Thyroid gland (tissue), 4 donors: ENCODE measurements around the gene KRT81. TPM values are rescaled to one million over a fixed set of nuclear protein-coding genes. Genes with fewer than 3 reads are reported as not detected.

Experiments
- DNase-seq, 2 donors: peaks; one replicate each; pipeline ENCODE4 v3.0.0-alpha.2; 2019
- H3K27ac ChIP-seq, 3 donors: fragments of 200-600 bp; sonication (generic); 1 replicate in 2 of 3; 2 replicates in 1 of 3; pipeline ENCODE4 v1.5.1; 2016 to 2019; ENCODE audit warnings: mild to moderate bottlenecking in 1 of 3, moderate library complexity in 1 of 3
- H3K27me3 ChIP-seq: fragments of 200-600 bp; sonication (generic); one replicate; pipeline ENCODE4 v1.5.1; 2019
- H3K36me3 ChIP-seq, 2 donors: fragments of 200-600 bp; sonication (generic); one replicate each; pipeline ENCODE4 v1.5.1; 2016 to 2019
- H3K4me1 ChIP-seq, 2 donors: fragments of 200-600 bp; sonication (generic); one replicate each; pipeline ENCODE4 v1.5.1; 2017 to 2019
- H3K4me3 ChIP-seq, 3 donors: fragments of 200-600 bp; sonication (generic); replicated peaks in 1 of 3; 1 replicate in 2 of 3; 2 replicates in 1 of 3; pipeline ENCODE4 v1.5.1; 2016; ENCODE audit warnings: mild to moderate bottlenecking in 1 of 3
- H3K9me3 ChIP-seq: fragments of 200-600 bp; sonication (generic); one replicate; pipeline ENCODE4 v1.5.1; 2017
- CTCF ChIP-seq, 6 experiments: fragments of 200-600 bp in 3 of 6; fragments of 450-650 bp in 3 of 6; sonication (generic) in 3 of 6; IDR thresholded peaks; one replicate each; pipeline ENCODE4 v1.5.1; 2016 to 2019; ENCODE audit warnings: antibody characterized with exemption in 6 of 6, mild to moderate bottlenecking in 2 of 6, inconsistent platforms in 1 of 6, moderate library complexity in 1 of 6
- POLR2A ChIP-seq, 2 donors: fragments of 450-650 bp; IDR thresholded peaks; one replicate each; pipeline ENCODE4 v1.6.1; 2017; ENCODE audit warnings: antibody characterized with exemption in 2 of 2, mild to moderate bottlenecking in 2 of 2, moderate library complexity in 1 of 2
- WGBS, 2 donors: methylation state at CpG; one replicate each; pipeline ENCODE4 v1.1.5; 2017; 5-methylcytosine and 5-hydroxymethylcytosine counted together
- intact Hi-C: fragments of 100-400 bp; cut with DNase I; formaldehyde crosslinking; loops from one replicate; pipeline ENCODE4 v1.15.1; 2023
- total RNA-seq, 4 donors: library from RNA; depleted of rRNA; stranded (reverse); fragments of >200 nt; gene quantifications; one replicate each; pipeline ENCODE4 v1.2.3, GENCODE V29; 2016

The KRT81 gene
- total RNA-seq, 4 donors from 2014 or later = 0.11 to 0.71 TPM; not detected in 2

- H3K36me3 ChIP-seq = no peaks in the 10 kb centered on the region
- no peaks in the 10 kb centered on the region for H3K27me3 ChIP-seq
- no peak overlapping the region for H3K4me3 ChIP-seq
- H3K27ac ChIP-seq = no peak overlapping the region
- DNase-seq = no peak
- no peaks in the 10 kb centered on the region for H3K9me3 ChIP-seq
- intact Hi-C loops = no loop called here
- WGBS, 2 donors = 92 to 96% methylated on average over 2 to 3 of the region's 3 CpGs
- H3K4me1 ChIP-seq = no peaks in the 10 kb centered on the region
- TF ChIP-seq CTCF (IDR thresholded peaks at IDR 0.05) (no peak), POLR2A (IDR thresholded peaks at IDR 0.05) (no peak)
Observed at GRCh38 chr12:52267266-52267665, 24.1 kb downstream of the KRT81 start.

GRCh38 chr12:52266514-52266913 lies 24.8 kb downstream of the KRT81 start:
- H3K27me3 ChIP-seq = no peaks in the 10 kb centered on the region
- no peak overlapping the region for H3K27ac ChIP-seq
- DNase-seq = no peak
- H3K9me3 ChIP-seq = no peaks in the 10 kb centered on the region
- TF ChIP-seq POLR2A (IDR thresholded peaks at IDR 0.05) (no peak), CTCF (IDR thresholded peaks at IDR 0.05) (no peak)
- 93 to 100% methylated on average over 2 of the region's 2 CpGs for WGBS, 2 donors
- no peaks in the 10 kb centered on the region for H3K4me1 ChIP-seq
- no peak overlapping the region for H3K4me3 ChIP-seq
- no peaks in the 10 kb centered on the region for H3K36me3 ChIP-seq
- intact Hi-C loops = no loop called here

GRCh38 chr12:52264435-52264825 lies 26.9 kb downstream of the KRT81 start:
- no peak overlapping the region for H3K27ac ChIP-seq
- 79 to 90% methylated on average over 2 of the region's 2 CpGs for WGBS, 2 donors
- no peaks in the 10 kb centered on the region for H3K9me3 ChIP-seq
- no peaks in the 10 kb centered on the region for H3K27me3 ChIP-seq
- H3K36me3 ChIP-seq = no peaks in the 10 kb centered on the region
- TF ChIP-seq POLR2A (IDR thresholded peaks at IDR 0.05) = no peak
- TF ChIP-seq CTCF (IDR thresholded peaks at IDR 0.05) = no peak
- intact Hi-C loops = no loop called here
- DNase-seq = no peak
- no peaks in the 10 kb centered on the region for H3K4me1 ChIP-seq
- no peak overlapping the region for H3K4me3 ChIP-seq

- WGBS, 2 donors = 92 to 97% methylated on average over 6 to 7 of the region's 7 CpGs
- H3K27me3 ChIP-seq = no peaks in the 10 kb centered on the region
Observed at GRCh38 chr12:52263761-52264434, 27.4 kb downstream of the KRT81 start.

More at GRCh38 chr12:52263761-52264434, 27.4 kb downstream of the KRT81 start:
- no peaks in the 10 kb centered on the region for H3K9me3 ChIP-seq
- DNase-seq = no peak
- no peaks in the 10 kb centered on the region for H3K36me3 ChIP-seq
- H3K4me1 ChIP-seq = no peaks in the 10 kb centered on the region
- no peak overlapping the region for H3K4me3 ChIP-seq
- no peak for TF ChIP-seq CTCF (IDR thresholded peaks at IDR 0.05)
- TF ChIP-seq POLR2A (IDR thresholded peaks at IDR 0.05) = no peak
- intact Hi-C loops = no loop called here
- H3K27ac ChIP-seq = no peak overlapping the region
